NB4 (cell line): Measurements from ENCODE around the gene VAV3.

Experiments
- MYC ChIP-seq: IDR thresholded peaks from 2 replicates; pipeline ENCODE4 v1.6.1; 2011; ENCODE audit warnings: low read depth, low read length
- POLR2A ChIP-seq: IDR thresholded peaks from 2 replicates; pipeline ENCODE4 v1.6.1; 2011; ENCODE audit warnings: mild to moderate bottlenecking; ENCODE audit not compliant: insufficient read length; ENCODE audit errors: extremely low read depth
- TF ChIP-seq, protein P1 (sequence below): IDR thresholded peaks from one replicate; pipeline ENCODE4 v1.5.1; 2012; ENCODE audit warnings: low read depth, low read length

DNA sequence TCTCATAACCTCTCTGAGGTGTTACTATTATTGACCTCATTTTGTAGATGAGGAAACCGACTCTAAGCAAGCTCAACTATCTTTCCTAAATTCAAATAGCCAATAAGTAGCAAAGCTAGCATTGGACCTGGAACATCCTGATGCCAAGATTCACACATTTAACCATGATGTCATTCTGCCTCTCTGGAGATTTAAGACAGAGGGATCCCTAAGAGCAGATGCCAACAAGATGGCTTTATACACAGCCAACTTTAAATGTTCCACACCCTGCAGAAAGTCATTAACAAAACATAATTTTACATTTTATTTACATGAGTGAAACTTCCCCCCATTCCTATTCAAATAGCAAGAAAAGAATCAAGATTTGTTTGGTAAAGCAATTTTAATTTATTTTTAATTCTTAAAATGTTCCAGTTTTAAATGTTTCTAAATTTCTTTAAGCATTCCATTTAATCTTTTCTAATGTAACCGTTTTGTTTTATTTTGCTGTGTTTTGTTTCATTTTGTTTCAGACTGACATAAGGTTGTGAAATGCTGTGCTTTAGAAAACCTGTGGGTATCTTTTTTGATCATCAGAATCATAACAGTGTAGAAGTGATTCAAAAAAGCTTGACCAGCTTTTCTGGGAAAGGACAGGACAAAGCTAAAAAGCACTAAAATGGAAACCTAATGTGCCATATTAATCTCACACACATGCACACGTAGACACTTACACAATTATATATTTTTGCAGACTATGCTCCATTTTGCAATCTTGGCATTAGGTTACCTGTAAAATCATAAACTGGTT is 7.6 kb upstream of the VAV3 start:
- TF ChIP-seq MYC (no peak), POLR2A (no peak)
- TF ChIP-seq, protein P1, sequence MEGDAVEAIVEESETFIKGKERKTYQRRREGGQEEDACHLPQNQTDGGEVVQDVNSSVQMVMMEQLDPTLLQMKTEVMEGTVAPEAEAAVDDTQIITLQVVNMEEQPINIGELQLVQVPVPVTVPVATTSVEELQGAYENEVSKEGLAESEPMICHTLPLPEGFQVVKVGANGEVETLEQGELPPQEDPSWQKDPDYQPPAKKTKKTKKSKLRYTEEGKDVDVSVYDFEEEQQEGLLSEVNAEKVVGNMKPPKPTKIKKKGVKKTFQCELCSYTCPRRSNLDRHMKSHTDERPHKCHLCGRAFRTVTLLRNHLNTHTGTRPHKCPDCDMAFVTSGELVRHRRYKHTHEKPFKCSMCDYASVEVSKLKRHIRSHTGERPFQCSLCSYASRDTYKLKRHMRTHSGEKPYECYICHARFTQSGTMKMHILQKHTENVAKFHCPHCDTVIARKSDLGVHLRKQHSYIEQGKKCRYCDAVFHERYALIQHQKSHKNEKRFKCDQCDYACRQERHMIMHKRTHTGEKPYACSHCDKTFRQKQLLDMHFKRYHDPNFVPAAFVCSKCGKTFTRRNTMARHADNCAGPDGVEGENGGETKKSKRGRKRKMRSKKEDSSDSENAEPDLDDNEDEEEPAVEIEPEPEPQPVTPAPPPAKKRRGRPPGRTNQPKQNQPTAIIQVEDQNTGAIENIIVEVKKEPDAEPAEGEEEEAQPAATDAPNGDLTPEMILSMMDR = no peak
